Astrocyte of the cerebellum (primary cell): ENCODE data around the gene LTB4R2.

ENCODE experiments used
- DNase-seq: peaks from one replicate; pipeline ENCODE4 v3.0.0-alpha.2; 2011; ENCODE audit warnings: low read depth
- H3K4me3 ChIP-seq: 2 replicates; pipeline ENCODE4 v1.5.1; 2011; ENCODE audit warnings: mild to moderate bottlenecking, low read depth, low read length, moderate library complexity
- in situ Hi-C: cut with HindIII; loops from 2 replicates; pipeline ENCODE4 v1.10.0; 2017; ENCODE audit warnings: low sequenced_read_pairs
- TF ChIP-seq, protein P1 (sequence below): IDR thresholded peaks from 2 replicates; pipeline ENCODE4 v1.5.1; 2012; ENCODE audit warnings: low read length, low read depth, moderate library complexity, mild to moderate bottlenecking; ENCODE audit errors: missing control alignments

Gene LTB4R2

DNA sequence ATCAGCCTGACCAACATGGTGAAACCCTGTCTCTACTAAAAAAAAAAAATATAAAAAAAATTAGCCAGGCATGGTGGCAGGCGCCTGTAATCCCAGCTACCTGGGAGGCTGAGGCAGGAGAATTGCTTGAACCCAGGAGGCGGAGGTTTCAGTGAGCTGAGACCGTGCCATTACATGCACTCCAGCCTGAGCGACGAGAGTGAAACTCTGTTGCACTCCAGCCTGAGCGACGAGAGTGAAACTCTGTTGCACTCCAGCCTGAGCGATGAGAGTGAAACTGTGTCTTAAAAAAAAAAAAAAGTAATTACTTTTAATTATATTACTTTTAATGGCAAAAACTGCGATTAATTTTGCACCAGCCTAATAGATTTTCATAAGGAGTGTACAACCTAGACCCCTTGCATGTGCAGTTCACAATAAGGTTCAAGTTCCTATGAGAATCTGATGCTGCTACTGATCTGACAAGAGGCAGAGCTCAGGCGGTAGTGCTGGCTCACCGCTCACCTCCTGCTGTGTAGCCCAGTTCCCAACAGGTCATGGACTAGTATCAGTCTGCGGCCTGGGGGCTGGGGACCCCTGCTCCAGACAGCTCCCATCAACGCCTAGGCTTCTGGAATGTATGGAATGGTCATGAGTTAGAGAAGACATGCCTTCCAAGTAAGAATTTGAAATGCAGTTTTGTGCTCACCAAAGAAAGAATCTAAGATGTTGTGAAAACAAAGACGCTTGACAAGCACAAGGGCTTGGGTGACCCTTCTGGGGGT is 11.5 kb downstream of the LTB4R2 start:
- TF ChIP-seq, protein P1, sequence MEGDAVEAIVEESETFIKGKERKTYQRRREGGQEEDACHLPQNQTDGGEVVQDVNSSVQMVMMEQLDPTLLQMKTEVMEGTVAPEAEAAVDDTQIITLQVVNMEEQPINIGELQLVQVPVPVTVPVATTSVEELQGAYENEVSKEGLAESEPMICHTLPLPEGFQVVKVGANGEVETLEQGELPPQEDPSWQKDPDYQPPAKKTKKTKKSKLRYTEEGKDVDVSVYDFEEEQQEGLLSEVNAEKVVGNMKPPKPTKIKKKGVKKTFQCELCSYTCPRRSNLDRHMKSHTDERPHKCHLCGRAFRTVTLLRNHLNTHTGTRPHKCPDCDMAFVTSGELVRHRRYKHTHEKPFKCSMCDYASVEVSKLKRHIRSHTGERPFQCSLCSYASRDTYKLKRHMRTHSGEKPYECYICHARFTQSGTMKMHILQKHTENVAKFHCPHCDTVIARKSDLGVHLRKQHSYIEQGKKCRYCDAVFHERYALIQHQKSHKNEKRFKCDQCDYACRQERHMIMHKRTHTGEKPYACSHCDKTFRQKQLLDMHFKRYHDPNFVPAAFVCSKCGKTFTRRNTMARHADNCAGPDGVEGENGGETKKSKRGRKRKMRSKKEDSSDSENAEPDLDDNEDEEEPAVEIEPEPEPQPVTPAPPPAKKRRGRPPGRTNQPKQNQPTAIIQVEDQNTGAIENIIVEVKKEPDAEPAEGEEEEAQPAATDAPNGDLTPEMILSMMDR: no peak
- no peak for DNase-seq
- in situ Hi-C loops: loop anchor here (5.0 kb wide), 1 partner anchor 116 kb away; no protein-coding TSS in a partner anchor
- H3K4me3 ChIP-seq: no peak overlapping the region

DNA sequence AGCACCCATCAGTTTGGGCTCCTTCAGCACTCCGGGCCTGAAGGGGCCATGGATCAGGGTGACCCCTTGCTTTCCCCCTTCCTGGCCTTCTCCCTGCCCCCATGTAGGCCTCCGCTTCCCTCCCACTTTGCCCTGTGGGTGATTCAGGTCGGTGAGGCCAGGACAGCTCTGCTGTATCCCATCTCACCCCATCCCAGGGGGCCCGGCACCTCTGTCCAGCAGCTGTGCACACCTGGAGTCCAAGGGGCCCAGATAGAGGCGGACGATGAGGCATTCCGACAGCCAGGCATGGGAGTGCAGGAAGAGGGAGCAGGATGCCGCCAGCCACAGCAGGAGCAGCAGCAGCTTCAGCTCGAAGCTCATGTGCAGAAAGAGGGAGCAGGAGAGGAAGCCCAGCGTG is 12.7 kb downstream of the LTB4R2 start:
- H3K4me3 ChIP-seq: no peak overlapping the region
- in situ Hi-C loops: loop anchor here (5.0 kb wide), 1 partner anchor 115 kb away; no protein-coding TSS in a partner anchor
- no peak for DNase-seq
- TF ChIP-seq, protein P1: no peak

DNA sequence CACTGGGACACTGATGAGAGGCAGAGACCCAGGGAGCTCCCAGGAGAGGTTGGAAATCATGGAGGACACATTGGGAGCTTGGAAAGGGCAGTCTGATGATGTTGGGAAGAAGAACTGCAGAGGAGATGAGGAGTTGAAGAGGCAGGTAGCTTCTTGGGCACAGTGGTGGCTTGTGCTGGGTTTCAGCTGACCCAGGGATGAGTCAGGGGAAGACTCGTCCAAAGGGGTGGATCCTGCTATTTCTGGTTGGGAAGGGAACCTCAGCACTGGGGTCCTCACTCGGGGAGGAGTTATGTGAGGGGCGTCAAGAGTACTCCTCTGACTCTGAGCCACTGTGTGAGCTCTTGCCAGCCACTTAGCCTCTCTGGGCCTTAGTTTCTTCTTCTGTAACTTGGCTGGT is 13.4 kb downstream of the LTB4R2 start:
- in situ Hi-C loops: loop anchor here (5.0 kb wide), 1 partner anchor 114 kb away; no protein-coding TSS in a partner anchor
- TF ChIP-seq, protein P1: no peak
- no peak for DNase-seq
- H3K4me3 ChIP-seq: no peak overlapping the region

GRCh38 chr14:24324024-24324423 is 14.1 kb downstream of the LTB4R2 start:
- DNase-seq: no peak
- TF ChIP-seq, protein P1: no peak
- H3K4me3 ChIP-seq: no peak overlapping the region
- in situ Hi-C loops: loop anchor here (5.0 kb wide), 1 partner anchor 113 kb away; no protein-coding TSS in a partner anchor

DNA sequence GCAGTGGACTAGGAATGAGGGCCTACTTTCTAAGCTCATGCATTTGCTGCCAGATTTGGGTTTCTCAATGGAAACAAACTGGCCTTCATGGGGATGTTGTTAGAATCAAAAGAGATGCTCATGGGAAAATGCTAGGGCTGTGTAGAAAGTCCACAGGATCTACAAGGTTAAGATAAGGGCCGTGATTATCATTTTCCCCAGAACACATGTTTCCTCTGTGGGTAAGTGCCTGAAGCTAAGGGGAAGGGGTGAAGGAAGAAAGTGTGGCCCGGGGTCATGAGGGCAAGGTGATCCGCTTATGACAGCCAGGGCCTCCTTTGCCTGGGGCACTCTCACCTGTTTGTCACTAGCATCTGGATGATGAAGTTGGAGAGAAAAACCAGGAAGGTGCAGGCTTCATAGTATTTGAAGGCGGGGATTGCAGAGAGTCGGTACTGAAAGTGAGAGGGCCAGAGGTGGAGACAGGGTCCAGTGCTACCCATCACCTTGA is 15.1 kb downstream of the LTB4R2 start:
- TF ChIP-seq, protein P1: no peak
- no peak for DNase-seq
- H3K4me3 ChIP-seq: no peak overlapping the region
- in situ Hi-C loops: no loop called here

GRCh38 chr14:24325963-24326362 is 16.0 kb downstream of the LTB4R2 start:
- TF ChIP-seq, protein P1: no peak
- in situ Hi-C loops: no loop called here
- H3K4me3 ChIP-seq: no peak overlapping the region
- no peak for DNase-seq
